Activated CD4-positive, alpha-beta T cell treated with anti-CD3 and anti-CD28 coated beads, Interleukin-10, Interleukin-2, amounts not matched to agents 100 ng/mL and 50 ng/mL, durations not matched to agents 16 hours and 8 hours (primary cell): ENCODE results near the gene PARD6B.

ENCODE experiments used
- DNase-seq: peaks from one replicate; pipeline ENCODE4 v3.0.0-alpha.2; 2020

Gene PARD6B

GRCh38 chr20:50802289-50802688 is 70.9 kb downstream of the PARD6B start:
- DNase-seq, result no peak

- peak; percentile 23 for DNase-seq
Measured at GRCh38 chr20:50804437-50805348, 73.3 kb downstream of the PARD6B start.

DNA sequence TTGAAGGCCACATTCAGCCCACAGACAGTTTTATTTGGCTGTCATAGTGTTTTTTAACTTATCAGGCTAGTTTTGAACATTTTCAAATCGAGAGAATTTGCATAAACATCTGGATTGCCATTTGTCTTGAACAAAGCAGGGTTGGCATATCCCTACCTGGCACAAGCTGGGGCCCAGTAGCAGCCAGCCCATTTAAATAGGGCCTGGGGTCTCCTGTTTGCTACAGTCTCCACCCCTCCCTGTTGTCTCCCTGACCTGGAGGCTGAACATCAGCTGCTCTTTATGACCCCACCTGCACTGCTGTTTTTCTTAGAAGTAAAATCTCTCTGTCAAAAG is 73.9 kb downstream of the PARD6B start:
- DNase-seq, result no peak

DNA sequence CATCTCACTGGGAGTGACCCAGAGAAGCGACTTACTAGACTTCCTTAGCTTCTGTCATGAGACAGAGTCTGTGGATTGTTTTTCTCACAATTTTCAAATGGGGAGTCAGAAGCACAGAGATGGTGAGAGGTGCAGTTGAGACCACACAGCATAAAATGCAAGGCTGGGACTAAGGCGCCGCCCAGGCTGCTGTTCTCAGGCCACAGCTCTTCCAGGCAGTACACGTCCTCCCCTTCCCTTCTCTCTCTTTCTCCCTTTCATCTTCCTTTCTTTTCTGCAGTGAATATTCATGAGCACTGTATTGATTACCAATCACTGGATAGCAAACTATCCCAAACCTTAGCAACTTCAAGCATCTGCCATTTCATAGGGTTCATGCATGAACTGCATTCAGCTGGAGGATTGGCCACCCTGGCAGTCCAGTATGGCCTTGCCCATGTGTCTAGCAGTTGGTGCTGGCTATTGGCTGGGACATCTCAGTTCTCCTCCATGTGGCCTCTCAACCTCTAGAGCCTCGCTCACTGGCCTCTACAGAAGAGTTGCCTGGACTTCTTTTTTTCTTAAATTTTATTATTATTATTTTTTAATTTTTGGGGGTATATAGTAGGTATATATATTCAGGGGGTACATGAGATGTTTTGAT is 74.9 kb downstream of the PARD6B start:
- DNase-seq, result no peak
